Esophagus mucosa (tissue), 1 donor: ENCODE results near the gene CARS2. TPM values are rescaled to one million over a fixed set of nuclear protein-coding genes. Genes with fewer than 3 reads are reported as not detected.
"Not testable (repeated sequence)": the region's sequence is repeated elsewhere in the genome, so short reads cannot be mapped to it uniquely, and the experiment has no call there.

Source experiments
- ATAC-seq: fragments of 200-7000 bp; cut with Tn5 transposase; one replicate; pipeline ENCODE4 v1.9.1; 2020
- total RNA-seq: library from RNA; stranded (reverse); gene quantifications from one replicate; pipeline ENCODE4 v1.2.4, GENCODE V29; 2023
- donor health status: DM: yes; HTN: yes; CAD: no.

CARS2 gene
- total RNA-seq, 1 donor from 2014 or later, result 35.5 TPM

GRCh38 chr13:110681868-110682550, 23.9 kb downstream of the CARS2 start:
- ATAC-seq, result no peak

- no peak for ATAC-seq
Observed at GRCh38 chr13:110680852-110681251, 25.1 kb downstream of the CARS2 start.

- ATAC-seq, result no peak
Observed at GRCh38 chr13:110677731-110678545, 28.0 kb downstream of the CARS2 start.

GRCh38 chr13:110676595-110677587, 29.0 kb downstream of the CARS2 start:
- peak; percentile 67 for ATAC-seq

GRCh38 chr13:110669814-110670213, 36.1 kb downstream of the CARS2 start:
- not testable (repeated sequence) for ATAC-seq

- ATAC-seq, result no peak
Observed at GRCh38 chr13:110669036-110669435, 36.9 kb downstream of the CARS2 start.

GRCh38 chr13:110666255-110666533, 39.7 kb downstream of the CARS2 start:
- ATAC-seq, result no peak

GRCh38 chr13:110665491-110666254, 40.2 kb downstream of the CARS2 start:
- ATAC-seq, result peak; percentile 26

- no peak for ATAC-seq
Observed at GRCh38 chr13:110664673-110665072, 41.2 kb downstream of the CARS2 start.

GRCh38 chr13:110664041-110664440, 41.9 kb downstream of the CARS2 start:
- ATAC-seq, result no peak

GRCh38 chr13:110663491-110663890, 42.4 kb downstream of the CARS2 start:
- no peak for ATAC-seq

- no peak for ATAC-seq
Observed at GRCh38 chr13:110662777-110663443, 43.0 kb downstream of the CARS2 start.

GRCh38 chr13:110662091-110662490, 43.8 kb downstream of the CARS2 start:
- ATAC-seq, result no peak

GRCh38 chr13:110661256-110661655, 44.7 kb downstream of the CARS2 start:
- no peak for ATAC-seq

- not testable (repeated sequence) for ATAC-seq
Observed at GRCh38 chr13:110658218-110658911, 47.6 kb downstream of the CARS2 start.

- no peak for ATAC-seq
Observed at GRCh38 chr13:110657196-110657595, 48.7 kb downstream of the CARS2 start.

- no peak for ATAC-seq
Observed at GRCh38 chr13:110653851-110654250, 52.1 kb downstream of the CARS2 start.

- ATAC-seq, result no peak
Observed at GRCh38 chr13:110653271-110653670, 52.6 kb downstream of the CARS2 start.

GRCh38 chr13:110652764-110653163, 53.2 kb downstream of the CARS2 start:
- no peak for ATAC-seq

- peak; percentile 19 for ATAC-seq
Observed at GRCh38 chr13:110652231-110652730, 53.6 kb downstream of the CARS2 start.
